ENCODE data around the gene MYO15A.
A peak's percentile ranks its signal among the peaks of the same experiment; 100 is the strongest.

Gene MYO15A

DNA sequence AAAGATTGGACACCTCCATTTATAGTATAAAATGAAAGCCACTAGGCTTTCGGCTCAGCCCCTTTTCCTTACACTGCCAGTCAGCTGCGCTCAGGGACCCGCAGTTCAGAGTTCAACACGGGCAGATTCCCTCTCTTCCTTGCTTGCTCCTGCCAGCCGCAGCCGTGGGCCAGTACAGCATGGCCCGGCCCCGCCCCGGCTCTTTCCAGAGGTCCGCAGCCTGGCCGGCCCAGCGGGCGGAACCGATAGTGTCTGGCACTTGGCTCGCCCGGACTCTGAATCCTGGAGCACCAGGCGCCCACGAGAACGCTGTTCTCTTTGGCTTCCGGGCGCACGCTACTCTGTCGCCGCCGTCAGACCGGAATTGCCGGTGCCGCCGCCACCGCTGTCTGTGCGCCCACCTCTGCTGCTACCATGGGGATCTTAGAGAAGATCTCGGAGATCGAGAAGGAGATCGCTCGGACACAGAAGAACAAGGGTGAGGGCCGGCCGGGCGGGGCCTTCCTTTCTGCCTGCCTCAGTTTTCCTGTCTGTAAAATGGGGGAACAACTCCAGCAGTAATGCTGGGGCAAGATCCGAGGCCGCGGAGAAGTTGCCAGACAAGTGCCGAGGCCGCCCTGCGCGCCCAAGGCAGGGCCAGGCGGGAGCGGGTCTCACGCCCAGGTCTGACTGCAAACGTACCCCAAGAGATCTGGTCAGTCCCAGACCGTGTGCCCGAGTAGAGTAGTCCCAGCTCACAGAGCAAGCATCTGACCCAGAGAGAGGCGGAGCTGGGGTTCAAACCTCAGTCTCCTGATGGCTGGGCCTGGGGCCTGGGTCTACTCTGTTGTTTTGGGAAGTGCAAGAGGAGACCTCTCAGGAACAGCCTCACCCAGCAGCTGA, 20.7 kb upstream of the MYO15A start, which contains the start of gene DRG2:
Gene DRG2, plus strand, starts transcription at position 339 of the 882 bp plus-strand sequence. Its CDS starts 76 bp downstream, at position 415.
- in situ Hi-C loops (cut with HindIII; ENCODE audit: low pct_unique_long_range_greater_than_20kb, low sequenced_read_pairs) = no loop called here
- DNase-seq (ENCODE audit: low read depth in 1 of 2, low spot score in 1 of 2) = peak; percentile 80 to 92
- TF ChIP-seq JUND (IDR thresholded peaks at IDR 0.05; ENCODE audit: low read depth) = no peak

GRCh38 chr17:18089613-18090012, 18.9 kb upstream of the MYO15A start:
- TF ChIP-seq JUND (IDR thresholded peaks at IDR 0.05; ENCODE audit: low read depth) = no peak
- DNase-seq (ENCODE audit: low read depth in 1 of 2, low spot score in 1 of 2) = no peak
- in situ Hi-C loops (cut with HindIII; ENCODE audit: low pct_unique_long_range_greater_than_20kb, low sequenced_read_pairs) = no loop called here

DNA sequence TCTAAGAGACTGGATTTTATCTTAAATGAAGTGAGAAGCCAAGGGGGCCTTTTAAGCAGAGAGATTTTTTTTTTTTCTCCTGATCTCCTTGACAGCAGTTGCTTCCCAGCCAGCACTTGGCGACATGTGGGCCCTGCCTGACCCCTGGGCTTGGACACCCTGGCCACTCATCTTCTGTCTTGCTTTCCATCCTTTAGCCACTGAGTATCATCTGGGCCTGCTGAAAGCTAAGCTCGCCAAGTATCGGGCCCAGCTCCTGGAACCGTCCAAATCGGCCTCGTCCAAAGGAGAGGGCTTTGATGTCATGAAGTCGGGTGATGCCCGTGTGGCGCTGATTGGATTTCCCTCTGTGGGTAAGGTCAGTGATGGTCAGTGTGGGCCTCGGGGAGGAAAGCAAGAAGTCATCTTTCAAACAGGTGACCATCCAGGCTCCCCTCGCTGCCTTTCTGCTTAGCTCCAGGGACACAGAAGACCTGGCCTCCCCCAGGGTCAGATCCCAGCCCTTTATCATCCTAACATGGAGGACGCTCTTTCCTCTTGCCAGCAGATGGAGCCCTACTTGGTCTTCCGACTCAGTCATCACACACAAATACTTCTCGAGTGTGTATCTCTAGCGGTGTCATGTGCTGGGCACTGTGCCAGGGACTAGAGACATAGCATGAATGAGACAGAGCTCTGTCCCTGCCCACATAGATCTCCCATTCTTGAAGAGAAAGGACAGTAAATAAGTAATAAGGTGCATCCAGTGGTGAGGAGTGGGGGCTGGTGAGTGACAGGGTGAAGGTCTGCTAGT, 14.7 kb upstream of the MYO15A start:
- in situ Hi-C loops (cut with HindIII; ENCODE audit: low pct_unique_long_range_greater_than_20kb, low sequenced_read_pairs) = no loop called here
- TF ChIP-seq JUND (IDR thresholded peaks at IDR 0.05; ENCODE audit: low read depth) = no peak
- DNase-seq (ENCODE audit: low read depth in 1 of 2, low spot score in 1 of 2) = peak in 1 of 2 experiments; percentile 36

GRCh38 chr17:18094409-18094807, 14.1 kb upstream of the MYO15A start:
- no peak for TF ChIP-seq JUND (IDR thresholded peaks at IDR 0.05; ENCODE audit: low read depth)
- no peak for DNase-seq (ENCODE audit: low read depth in 1 of 2, low spot score in 1 of 2)
- in situ Hi-C loops (cut with HindIII; ENCODE audit: low pct_unique_long_range_greater_than_20kb, low sequenced_read_pairs) = no loop called here

DNA sequence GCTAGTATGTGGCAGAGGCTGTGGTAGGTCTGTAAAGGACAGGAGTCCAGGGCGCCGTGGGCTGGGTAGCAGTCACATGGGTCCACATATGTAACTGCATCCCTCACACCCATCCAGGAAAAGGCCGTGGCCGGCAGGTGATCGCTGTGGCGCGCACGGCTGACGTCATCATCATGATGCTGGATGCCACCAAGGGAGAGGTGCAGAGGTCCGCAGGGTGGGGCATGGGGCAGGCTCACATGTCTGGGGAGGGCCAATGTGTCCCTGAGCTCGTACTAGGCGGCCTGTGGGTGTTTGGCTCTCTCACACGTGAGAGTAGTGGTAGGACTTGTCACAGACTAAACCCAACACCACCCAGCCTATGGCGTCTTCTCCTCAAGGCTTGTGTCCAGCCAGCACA, 9.0 kb upstream of the MYO15A start:
- TF ChIP-seq JUND (IDR thresholded peaks at IDR 0.05; ENCODE audit: low read depth) = no peak
- in situ Hi-C loops (cut with HindIII; ENCODE audit: low pct_unique_long_range_greater_than_20kb, low sequenced_read_pairs) = no loop called here
- no peak for DNase-seq (ENCODE audit: low read depth in 1 of 2, low spot score in 1 of 2)

DNA sequence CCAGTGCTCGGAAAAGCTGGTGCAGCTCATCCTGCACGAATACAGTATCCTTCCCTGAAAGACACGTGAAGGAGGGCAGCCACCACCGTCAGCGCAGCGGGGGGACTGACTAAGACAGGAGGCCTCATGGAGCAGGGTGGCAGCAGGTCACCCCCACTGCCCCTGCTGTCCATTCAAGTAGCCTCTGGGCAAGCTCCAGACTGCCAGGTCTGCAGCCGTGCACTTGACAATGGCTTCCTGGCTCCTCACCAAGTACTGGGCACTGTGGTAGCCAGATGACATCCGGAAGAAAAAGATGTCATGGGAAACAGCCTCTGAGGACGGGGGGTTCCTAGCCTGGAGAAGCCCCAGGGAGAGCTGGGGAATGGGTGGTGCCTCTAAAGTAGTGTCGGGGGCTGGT, 7.9 kb upstream of the MYO15A start:
- in situ Hi-C loops (cut with HindIII; ENCODE audit: low pct_unique_long_range_greater_than_20kb, low sequenced_read_pairs) = no loop called here
- DNase-seq (ENCODE audit: low read depth in 1 of 2, low spot score in 1 of 2) = no peak
- TF ChIP-seq JUND (IDR thresholded peaks at IDR 0.05; ENCODE audit: low read depth) = no peak

- in situ Hi-C loops (cut with HindIII; ENCODE audit: low pct_unique_long_range_greater_than_20kb, low sequenced_read_pairs) = no loop called here
- no peak for DNase-seq (ENCODE audit: low read depth in 1 of 2, low spot score in 1 of 2)
- no peak for TF ChIP-seq JUND (IDR thresholded peaks at IDR 0.05; ENCODE audit: low read depth)
Measured at GRCh38 chr17:18101828-18102227, 6.7 kb upstream of the MYO15A start.

DNA sequence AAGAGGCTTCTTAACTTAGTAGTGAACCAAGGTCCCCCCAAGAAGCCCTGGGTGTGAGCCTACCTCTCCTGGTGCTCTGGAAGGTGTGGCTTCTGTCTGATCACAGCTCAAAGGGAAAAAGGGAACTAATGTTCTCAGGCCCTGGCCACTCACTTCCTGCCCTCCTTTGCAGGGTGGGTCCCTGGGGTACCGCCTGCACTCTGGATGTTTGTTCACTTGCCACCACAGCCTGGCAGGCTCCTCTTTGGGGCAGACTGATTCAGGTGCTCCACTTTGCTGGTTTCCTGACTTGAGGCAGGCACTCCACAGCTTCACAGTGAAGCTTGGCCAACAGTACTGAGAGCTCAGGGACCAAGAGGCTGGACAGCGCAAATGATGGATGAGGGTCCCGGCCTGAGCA, 5.9 kb upstream of the MYO15A start:
- DNase-seq (ENCODE audit: low read depth in 1 of 2, low spot score in 1 of 2) = no peak
- in situ Hi-C loops (cut with HindIII; ENCODE audit: low pct_unique_long_range_greater_than_20kb, low sequenced_read_pairs) = no loop called here
- TF ChIP-seq JUND (IDR thresholded peaks at IDR 0.05; ENCODE audit: low read depth) = no peak

DNA sequence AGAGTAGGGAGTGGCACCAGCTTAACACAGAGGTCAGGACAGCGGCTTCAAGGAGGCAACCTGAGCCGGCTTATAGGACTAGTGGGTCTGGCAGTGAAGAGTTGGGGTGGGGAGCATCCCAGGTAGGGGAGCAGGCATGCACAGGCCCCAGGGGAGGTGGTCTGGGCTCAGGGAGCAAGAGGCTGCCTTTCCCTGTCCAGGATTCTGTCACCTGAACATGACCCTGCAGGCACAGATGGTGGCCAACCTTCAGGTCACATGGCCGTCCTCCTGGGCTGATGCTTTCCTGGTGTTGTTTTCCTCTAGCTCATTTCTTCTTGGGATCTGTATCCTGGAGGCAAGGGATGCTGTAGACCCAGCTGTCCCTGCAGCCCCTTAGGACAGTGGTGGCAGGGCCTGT, 3.5 kb upstream of the MYO15A start:
- in situ Hi-C loops (cut with HindIII; ENCODE audit: low pct_unique_long_range_greater_than_20kb, low sequenced_read_pairs) = no loop called here
- TF ChIP-seq JUND (IDR thresholded peaks at IDR 0.05; ENCODE audit: low read depth) = no peak

GRCh38 chr17:18105595-18105994, 3.0 kb upstream of the MYO15A start:
- in situ Hi-C loops (cut with HindIII; ENCODE audit: low pct_unique_long_range_greater_than_20kb, low sequenced_read_pairs) = no loop called here
- no peak for TF ChIP-seq JUND (IDR thresholded peaks at IDR 0.05; ENCODE audit: low read depth)
- no peak for DNase-seq (ENCODE audit: low read depth in 1 of 2, low spot score in 1 of 2)

More for the DNA sequence above, 3.5 kb upstream of the MYO15A start:
- no peak for DNase-seq (ENCODE audit: low read depth in 1 of 2, low spot score in 1 of 2)

DNA sequence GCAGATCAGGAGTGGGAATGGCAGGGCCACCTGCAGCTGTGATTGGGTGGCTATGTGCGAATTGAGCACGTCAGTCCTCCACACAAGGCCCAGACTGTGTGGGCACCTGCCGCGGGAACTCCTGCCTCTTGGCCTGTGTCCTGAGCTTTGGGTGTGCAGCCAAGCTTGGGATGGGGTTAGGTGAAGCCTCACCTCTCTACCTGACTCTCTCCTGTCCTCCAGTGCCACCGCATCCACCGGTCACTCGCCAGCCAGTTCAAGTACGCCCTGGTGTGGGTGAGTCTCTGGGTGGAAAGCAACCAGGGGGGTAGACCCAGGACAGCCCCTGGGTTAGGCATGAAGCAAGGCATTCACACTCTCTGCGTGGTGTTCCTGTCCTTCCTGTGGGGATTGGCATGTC, 2.3 kb upstream of the MYO15A start:
- in situ Hi-C loops (cut with HindIII; ENCODE audit: low pct_unique_long_range_greater_than_20kb, low sequenced_read_pairs) = no loop called here
- DNase-seq (ENCODE audit: low read depth in 1 of 2, low spot score in 1 of 2) = no peak
- no peak for TF ChIP-seq JUND (IDR thresholded peaks at IDR 0.05; ENCODE audit: low read depth)

DNA sequence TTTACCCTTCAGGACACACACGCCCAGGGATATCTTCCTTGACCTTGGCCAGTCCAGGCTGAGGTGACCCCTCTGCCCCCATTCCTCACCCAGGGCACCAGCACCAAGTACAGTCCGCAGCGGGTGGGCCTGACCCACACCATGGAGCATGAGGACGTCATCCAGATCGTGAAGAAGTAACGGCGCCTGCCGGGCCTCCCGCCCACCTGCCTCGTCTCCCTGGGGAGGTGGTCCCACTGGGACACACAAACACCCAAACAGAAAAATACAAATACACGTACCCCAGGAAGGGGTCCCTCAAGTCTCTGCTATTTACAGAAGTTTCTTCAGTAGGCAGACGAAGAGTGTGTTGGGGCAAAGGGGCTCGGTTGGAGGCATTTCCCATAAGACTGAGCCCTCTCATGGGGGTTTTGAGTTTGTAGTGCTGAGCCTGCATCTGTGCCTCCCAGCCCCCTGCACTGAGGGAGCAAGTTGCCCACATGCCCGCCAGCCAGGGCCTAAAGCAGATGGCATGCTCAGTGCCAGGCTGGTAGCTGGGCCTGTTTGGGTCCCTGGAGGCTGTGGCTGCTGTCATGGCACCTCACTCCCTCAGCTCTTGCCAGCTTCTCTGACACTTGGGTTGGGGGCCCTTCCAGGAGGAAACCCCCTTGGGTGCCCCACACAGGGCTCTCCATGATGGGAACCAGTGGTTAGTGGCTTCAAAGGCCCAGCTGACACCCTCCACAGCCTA, 1.3 kb upstream of the MYO15A start:
- no peak for TF ChIP-seq JUND (IDR thresholded peaks at IDR 0.05; ENCODE audit: low read depth)
- DNase-seq (ENCODE audit: low read depth in 1 of 2, low spot score in 1 of 2) = no peak
- in situ Hi-C loops (cut with HindIII; ENCODE audit: low pct_unique_long_range_greater_than_20kb, low sequenced_read_pairs) = no loop called here
